Keratinocyte (primary cell): Measurements from ENCODE around the gene TTC8. TPM values are rescaled to one million over a fixed set of nuclear protein-coding genes. Genes with fewer than 3 reads are reported as not detected.

Experiments used
- DNase-seq: peaks from one replicate; pipeline ENCODE4 v3.0.0-alpha.2; 2011; ENCODE audit warnings: low read depth, missing footprints, low spot score
- FAIRE-seq: peaks from 2 replicates; lab custom pipeline; 2011; peaks lifted over from hg19 to GRCh38; lab: Jason Lieb, UNC
- H2AFZ ChIP-seq: 2 replicates; pipeline ENCODE4 v1.6.0; 2012; ENCODE audit warnings: low read length, control low read depth, inconsistent platforms; ENCODE audit not compliant: control insufficient read depth
- H3K27ac ChIP-seq: 2 replicates; pipeline ENCODE4 v1.5.1; 2011; ENCODE audit warnings: low read length; ENCODE audit not compliant: control insufficient read depth, insufficient read depth
- H3K27me3 ChIP-seq: 3 replicates; pipeline ENCODE4 v1.6.0; 2011; ENCODE audit warnings: low read length; ENCODE audit not compliant: control insufficient read depth, insufficient read depth; ENCODE audit errors: extremely low read depth
- H3K36me3 ChIP-seq, 2 experiments: 2 replicates in 1 of 2; 3 replicates in 1 of 2; pipeline ENCODE4 v1.5.1; 2011; ENCODE audit warnings: low read length in 2 of 2, mild to moderate bottlenecking in 1 of 2; ENCODE audit not compliant: control insufficient read depth in 2 of 2, insufficient read depth in 2 of 2; ENCODE audit errors: extremely low read depth in 1 of 2
- H3K4me1 ChIP-seq: 3 replicates; pipeline ENCODE4 v1.5.1; 2011; ENCODE audit warnings: low read length; ENCODE audit not compliant: control insufficient read depth, insufficient read depth; ENCODE audit errors: extremely low read depth
- H3K4me2 ChIP-seq: 3 replicates; pipeline ENCODE4 v1.6.0; 2011; ENCODE audit warnings: low read depth, low read length; ENCODE audit not compliant: control insufficient read depth, insufficient read depth; ENCODE audit errors: extremely low read depth
- H3K4me3 ChIP-seq, 3 experiments: fragments of 200-600 bp in 1 of 3; sonication (generic) in 1 of 3; 2 replicates in 2 of 3; 3 replicates in 1 of 3; pipeline ENCODE4 v1.5.1; 2011 to 2016; ENCODE audit warnings: low read length in 3 of 3, mild to moderate bottlenecking in 3 of 3, control low read depth in 2 of 3, inconsistent platforms in 1 of 3, low read depth in 1 of 3, mixed read lengths in 1 of 3, mixed run types in 1 of 3, moderate library complexity in 1 of 3; ENCODE audit not compliant: control insufficient read depth in 2 of 3, insufficient read depth in 2 of 3; ENCODE audit errors: extremely low read depth in 1 of 3
- H3K79me2 ChIP-seq: 2 replicates; pipeline ENCODE4 v1.6.0; 2012; ENCODE audit warnings: low read length; ENCODE audit not compliant: control insufficient read depth, insufficient read depth
- H3K9ac ChIP-seq: 3 replicates; pipeline ENCODE4 v1.6.0; 2011; ENCODE audit warnings: low read length; ENCODE audit not compliant: control insufficient read depth, insufficient read depth; ENCODE audit errors: extremely low read depth
- H3K9me1 ChIP-seq: 3 replicates; pipeline ENCODE4 v1.6.0; 2011; ENCODE audit warnings: low read length; ENCODE audit not compliant: control insufficient read depth, insufficient read depth; ENCODE audit errors: extremely low read depth
- H3K9me3 ChIP-seq: 2 replicates; pipeline ENCODE4 v1.5.1; 2012; ENCODE audit warnings: low read depth, low read length; ENCODE audit not compliant: control insufficient read depth
- H4K20me1 ChIP-seq: 3 replicates; pipeline ENCODE4 v1.6.0; 2011; ENCODE audit warnings: low read length; ENCODE audit not compliant: control insufficient read depth, insufficient read depth; ENCODE audit errors: extremely low read depth
- EZH2 ChIP-seq: IDR thresholded peaks from one replicate; pipeline ENCODE4 v1.6.1; 2012; ENCODE audit warnings: inconsistent platforms, mild to moderate bottlenecking, low read length, moderate library complexity
- dilution Hi-C: fragments of 300-500 bp; cut with MboI; formaldehyde crosslinking; loops from one replicate; pipeline ENCODE4 v1.7.0; 2020; ENCODE audit warnings: low sequenced_read_pairs; ENCODE audit not compliant: extremely low pct_ligation_motif_present
- polyA plus RNA-seq, 5 experiments: library from polyadenylated mRNA; depleted of rRNA in 3 of 5; stranded (reverse) in 3 of 5; stranded (forward) in 1 of 5; unstranded in 1 of 5; fragments of >200 nt; gene quantifications; 1 replicate in 1 of 5; 2 replicates in 3 of 5; 3 replicates in 1 of 5; pipeline versions ENCODE4 v1.2.1 to v1.2.3, GENCODE V29; 2011 to 2012; ENCODE audit warnings: missing spikeins in 2 of 5, low read depth in 1 of 5, low replicate concordance in 1 of 5
- TF ChIP-seq, protein P1 (sequence below), 3 experiments: IDR thresholded peaks in 1 of 3; conservative IDR thresholded peaks in 1 of 3; optimal IDR thresholded peaks in 1 of 3; 2 replicates in 2 of 3; 3 replicates in 1 of 3; pipeline versions ENCODE3 to v1.5.1; 2011; ENCODE audit warnings: low read length in 3 of 3, mild to moderate bottlenecking in 3 of 3, moderate library complexity in 2 of 3, control low read depth in 1 of 3, inconsistent platforms in 1 of 3; ENCODE audit not compliant: insufficient read depth in 2 of 3; ENCODE audit errors: extremely low read depth in 1 of 3

The TTC8 gene
- polyA plus RNA-seq, 1 donor (not counting 4 experiments of a cell fraction or from before 2014, with no cell fraction given): 43.0 TPM

DNA sequence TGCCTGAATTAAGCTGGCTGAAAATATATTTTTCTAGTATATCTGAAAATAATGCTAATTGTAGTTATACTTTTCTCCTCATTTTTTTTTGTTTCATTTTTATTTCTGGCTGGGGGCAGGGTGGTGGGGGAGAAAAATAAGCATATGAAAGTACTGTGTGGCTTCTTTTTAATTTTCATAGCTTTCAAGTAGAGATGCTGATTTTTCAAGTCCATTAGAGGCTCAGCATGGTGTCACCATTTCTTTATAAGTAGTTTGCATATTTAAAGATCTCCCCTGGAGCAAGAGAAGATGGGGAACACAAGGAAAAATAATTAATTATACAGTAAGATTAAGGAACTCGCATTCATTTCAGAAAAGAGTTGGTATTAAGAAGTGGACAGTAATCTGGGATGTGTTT lies 27.1 kb downstream of the TTC8 start:
- Histone ChIP-seq H3K27ac (no peak overlapping the region), H2AFZ (no peak overlapping the region), H3K4me3 (no peak overlapping the region), H4K20me1 (no peaks in the 10 kb centered on the region), H3K9ac (no peak overlapping the region), H3K4me1 (peaks cover 19% of the 10 kb centered on the region), H3K27me3 (no peaks in the 10 kb centered on the region), H3K36me3 (peaks cover 0 to 2% of the 10 kb centered on the region in 2 experiments), H3K79me2 (no peaks in the 10 kb centered on the region), H3K4me2 (no peak overlapping the region), H3K9me1 (no peaks in the 10 kb centered on the region), H3K9me3 (no peaks in the 10 kb centered on the region)
- no peak for FAIRE-seq
- TF ChIP-seq EZH2: no peak
- TF ChIP-seq, protein P1, sequence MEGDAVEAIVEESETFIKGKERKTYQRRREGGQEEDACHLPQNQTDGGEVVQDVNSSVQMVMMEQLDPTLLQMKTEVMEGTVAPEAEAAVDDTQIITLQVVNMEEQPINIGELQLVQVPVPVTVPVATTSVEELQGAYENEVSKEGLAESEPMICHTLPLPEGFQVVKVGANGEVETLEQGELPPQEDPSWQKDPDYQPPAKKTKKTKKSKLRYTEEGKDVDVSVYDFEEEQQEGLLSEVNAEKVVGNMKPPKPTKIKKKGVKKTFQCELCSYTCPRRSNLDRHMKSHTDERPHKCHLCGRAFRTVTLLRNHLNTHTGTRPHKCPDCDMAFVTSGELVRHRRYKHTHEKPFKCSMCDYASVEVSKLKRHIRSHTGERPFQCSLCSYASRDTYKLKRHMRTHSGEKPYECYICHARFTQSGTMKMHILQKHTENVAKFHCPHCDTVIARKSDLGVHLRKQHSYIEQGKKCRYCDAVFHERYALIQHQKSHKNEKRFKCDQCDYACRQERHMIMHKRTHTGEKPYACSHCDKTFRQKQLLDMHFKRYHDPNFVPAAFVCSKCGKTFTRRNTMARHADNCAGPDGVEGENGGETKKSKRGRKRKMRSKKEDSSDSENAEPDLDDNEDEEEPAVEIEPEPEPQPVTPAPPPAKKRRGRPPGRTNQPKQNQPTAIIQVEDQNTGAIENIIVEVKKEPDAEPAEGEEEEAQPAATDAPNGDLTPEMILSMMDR (optimal IDR thresholded peaks at IDR 0.05 in 1 of 3, IDR thresholded peaks at IDR 0.05 in 1 of 3, conservative IDR thresholded peaks at IDR 0.05 in 1 of 3; ENCODE audit: extremely low read depth in 1 of 3, insufficient read depth in 2 of 3, low read length in 3 of 3): no peak
- dilution Hi-C loops: loop anchor here (25.0 kb wide), 1 partner anchor 189 kb away; no protein-coding TSS in a partner anchor
- DNase-seq: no peak

DNA sequence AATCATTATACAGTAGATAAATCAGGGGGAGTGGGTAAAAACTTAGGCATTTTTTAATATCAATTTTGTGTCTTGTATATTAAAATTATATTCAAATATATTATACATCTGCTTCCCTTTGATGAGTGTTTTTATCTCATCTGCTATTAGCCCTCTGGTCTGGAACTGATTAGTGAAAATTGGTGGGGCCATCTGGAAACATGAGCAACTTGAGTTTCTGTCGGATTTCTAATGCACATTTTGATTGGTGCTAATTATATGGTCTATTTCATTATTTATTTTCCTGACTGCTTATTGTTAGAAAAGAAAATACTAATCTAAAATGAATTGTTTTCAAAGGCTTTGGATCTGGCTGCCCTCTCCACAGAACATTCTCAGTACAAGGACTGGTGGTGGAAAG lies 28.2 kb downstream of the TTC8 start:
- TF ChIP-seq, protein P1 (optimal IDR thresholded peaks at IDR 0.05 in 1 of 3, IDR thresholded peaks at IDR 0.05 in 1 of 3, conservative IDR thresholded peaks at IDR 0.05 in 1 of 3; ENCODE audit: extremely low read depth in 1 of 3, insufficient read depth in 2 of 3, low read length in 3 of 3): no peak
- no peak for TF ChIP-seq EZH2

More for the DNA sequence above, 28.2 kb downstream of the TTC8 start:
- H3K4me1 ChIP-seq: peaks cover 18% of the 10 kb centered on the region
- no peaks in the 10 kb centered on the region for H3K79me2 ChIP-seq
- no peak overlapping the region for H3K4me3 ChIP-seq
- H3K9ac ChIP-seq: no peak overlapping the region
- dilution Hi-C loops: loop anchor here (25.0 kb wide), 1 partner anchor 190 kb away; no protein-coding TSS in a partner anchor
- no peaks in the 10 kb centered on the region for H3K9me3 ChIP-seq
- H4K20me1 ChIP-seq: no peaks in the 10 kb centered on the region
- no peak overlapping the region for H3K4me2 ChIP-seq
- DNase-seq (no peak), FAIRE-seq (no peak)
- H3K27me3 ChIP-seq: no peaks in the 10 kb centered on the region
- H3K36me3 ChIP-seq: peaks cover 0 to 2% of the 10 kb centered on the region in 2 experiments
- H2AFZ ChIP-seq: no peak overlapping the region
- no peak overlapping the region for H3K27ac ChIP-seq
- no peaks in the 10 kb centered on the region for H3K9me1 ChIP-seq
